Thoracic aorta (tissue), 2 donors: ENCODE data around the gene ATF6. TPM values are rescaled to one million over a fixed set of nuclear protein-coding genes. Genes with fewer than 3 reads are reported as not detected.

Experiments used
- ATAC-seq: fragments of 150-250 bp; one replicate; pipeline ENCODE4 v1.8.0; 2017; ENCODE audit warnings: low read depth; ENCODE audit not compliant: insufficient number of reproducible peaks, low FRiP score
- DNase-seq: peaks from one replicate; pipeline ENCODE4 v3.0.0-alpha.2; 2020; ENCODE audit warnings: low spot score
- H3K27ac ChIP-seq, 2 donors: fragments of 200-600 bp; sonication (generic); 1 replicate in 1 of 2; 2 replicates in 1 of 2; pipeline ENCODE4 v1.5.1; 2016; ENCODE audit warnings: mild to moderate bottlenecking in 2 of 2, moderate library complexity in 2 of 2
- H3K27me3 ChIP-seq: fragments of 200-600 bp; sonication (generic); replicated peaks from 2 replicates; pipeline ENCODE4 v1.6.0; 2016; ENCODE audit warnings: mild to moderate bottlenecking; ENCODE audit not compliant: insufficient read depth
- H3K36me3 ChIP-seq: fragments of 200-600 bp; sonication (generic); one replicate; pipeline ENCODE4 v1.5.1; 2016
- H3K4me1 ChIP-seq, 2 donors: fragments of 200-600 bp; sonication (generic); 1 replicate in 1 of 2; 2 replicates in 1 of 2; pipeline versions ENCODE4 v1.5.1 to v1.6.0; 2016; ENCODE audit warnings: low read depth in 2 of 2, mild to moderate bottlenecking in 1 of 2; ENCODE audit not compliant: control insufficient read depth in 1 of 2
- H3K4me3 ChIP-seq: fragments of 200-600 bp; sonication (generic); 2 replicates; pipeline ENCODE4 v1.5.1; 2016; ENCODE audit warnings: mild to moderate bottlenecking
- H3K9me3 ChIP-seq: fragments of 200-600 bp; sonication (generic); 2 replicates; pipeline ENCODE4 v1.5.1; 2016
- total RNA-seq, 2 donors: library from RNA; depleted of rRNA; stranded (reverse); fragments of >200 nt; gene quantifications; one replicate each; pipeline versions ENCODE4 v1.1.0 to v1.2.3, GENCODE V29; 2016
- TF ChIP-seq, protein P1 (sequence below): fragments of 200-600 bp; sonication (generic); IDR thresholded peaks from one replicate; pipeline ENCODE4 v1.5.1; 2019; ENCODE audit warnings: antibody characterized with exemption

Gene ATF6
- total RNA-seq, 2 donors from 2014 or later: 26.9 to 37.6 TPM

- Histone ChIP-seq H3K4me3 (no peak overlapping the region), H3K4me1 (peaks cover 10 to 24% of the 10 kb centered on the region in 2 donors), H3K27me3 (no peaks in the 10 kb centered on the region), H3K27ac (no peak overlapping the region), H3K9me3 (no peaks in the 10 kb centered on the region), H3K36me3 (peaks cover 5% of the 10 kb centered on the region)
- ATAC-seq (no peak), DNase-seq (no peak)
- TF ChIP-seq, protein P1, sequence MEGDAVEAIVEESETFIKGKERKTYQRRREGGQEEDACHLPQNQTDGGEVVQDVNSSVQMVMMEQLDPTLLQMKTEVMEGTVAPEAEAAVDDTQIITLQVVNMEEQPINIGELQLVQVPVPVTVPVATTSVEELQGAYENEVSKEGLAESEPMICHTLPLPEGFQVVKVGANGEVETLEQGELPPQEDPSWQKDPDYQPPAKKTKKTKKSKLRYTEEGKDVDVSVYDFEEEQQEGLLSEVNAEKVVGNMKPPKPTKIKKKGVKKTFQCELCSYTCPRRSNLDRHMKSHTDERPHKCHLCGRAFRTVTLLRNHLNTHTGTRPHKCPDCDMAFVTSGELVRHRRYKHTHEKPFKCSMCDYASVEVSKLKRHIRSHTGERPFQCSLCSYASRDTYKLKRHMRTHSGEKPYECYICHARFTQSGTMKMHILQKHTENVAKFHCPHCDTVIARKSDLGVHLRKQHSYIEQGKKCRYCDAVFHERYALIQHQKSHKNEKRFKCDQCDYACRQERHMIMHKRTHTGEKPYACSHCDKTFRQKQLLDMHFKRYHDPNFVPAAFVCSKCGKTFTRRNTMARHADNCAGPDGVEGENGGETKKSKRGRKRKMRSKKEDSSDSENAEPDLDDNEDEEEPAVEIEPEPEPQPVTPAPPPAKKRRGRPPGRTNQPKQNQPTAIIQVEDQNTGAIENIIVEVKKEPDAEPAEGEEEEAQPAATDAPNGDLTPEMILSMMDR: no peak
Observed at GRCh38 chr1:161956097-161956496, 190.0 kb downstream of the ATF6 start.

GRCh38 chr1:161956930-161957329, 190.8 kb downstream of the ATF6 start:
- ATAC-seq (no peak), DNase-seq (no peak)
- H3K4me1 ChIP-seq: peaks cover 17 to 32% of the 10 kb centered on the region in 2 donors
- no peaks in the 10 kb centered on the region for H3K9me3 ChIP-seq
- H3K27me3 ChIP-seq: no peaks in the 10 kb centered on the region
- H3K4me3 ChIP-seq: no peak overlapping the region
- peaks cover 5% of the 10 kb centered on the region for H3K36me3 ChIP-seq
- H3K27ac ChIP-seq: no peak overlapping the region
- TF ChIP-seq, protein P1: no peak

DNA sequence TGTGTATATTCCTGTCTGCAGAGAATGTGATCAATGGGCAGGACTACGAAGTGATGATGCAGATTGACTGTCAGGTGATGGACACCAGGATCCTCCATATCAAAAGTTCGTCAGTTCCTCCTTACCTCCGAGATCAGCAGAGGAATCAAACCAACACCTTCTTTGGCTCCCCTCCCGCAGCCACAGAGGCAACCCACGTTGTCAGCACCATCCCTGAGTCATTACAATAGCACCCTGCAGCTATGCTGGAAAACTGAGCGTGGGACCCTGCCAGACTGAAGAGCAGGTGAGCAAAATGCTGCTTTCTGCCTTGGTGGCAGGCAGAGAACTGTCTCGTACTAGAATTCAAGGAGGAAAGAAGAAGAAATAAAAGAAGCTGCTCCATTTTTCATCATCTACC, 192.3 kb downstream of the ATF6 start:
- Histone ChIP-seq H3K36me3 (peaks cover 5% of the 10 kb centered on the region), H3K9me3 (no peaks in the 10 kb centered on the region), H3K4me1 (peaks cover 26 to 44% of the 10 kb centered on the region in 2 donors), H3K27ac (no peak overlapping the region), H3K4me3 (no peak overlapping the region), H3K27me3 (no peaks in the 10 kb centered on the region)
- no peak for ATAC-seq
- DNase-seq: no peak
- TF ChIP-seq, protein P1: no peak

GRCh38 chr1:161962091-161962887, 196.2 kb downstream of the ATF6 start:
- Histone ChIP-seq H3K9me3 (no peaks in the 10 kb centered on the region), H3K27ac (peak overlapping the region; percentile 76 to 82), H3K36me3 (peaks cover 5% of the 10 kb centered on the region), H3K4me1 (peaks cover 22 to 35% of the 10 kb centered on the region in 2 donors), H3K27me3 (no peaks in the 10 kb centered on the region), H3K4me3 (peak overlapping the region; percentile 67)
- ATAC-seq (peak; percentile 59), DNase-seq (no peak)
- TF ChIP-seq, protein P1: no peak

DNA sequence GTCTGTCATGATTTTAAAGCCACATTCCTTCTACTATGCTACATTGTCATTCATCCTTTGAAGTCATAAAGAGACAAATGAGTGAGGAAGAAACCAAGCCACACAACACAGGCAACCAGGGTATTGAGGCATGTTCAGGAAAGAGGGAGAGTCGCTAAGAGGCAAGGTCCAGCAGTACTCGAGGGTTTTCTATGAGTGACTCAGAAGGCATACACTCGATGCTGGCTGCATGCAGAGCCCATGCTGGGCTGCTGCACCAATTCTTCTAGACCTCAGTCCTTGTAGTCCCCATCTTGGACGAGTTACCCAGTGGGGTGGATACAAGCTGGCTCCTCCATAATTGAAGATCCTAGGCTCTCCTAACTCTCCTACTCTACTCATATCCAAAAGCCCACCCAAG, 199.9 kb downstream of the ATF6 start:
- Histone ChIP-seq H3K4me3 (no peak overlapping the region), H3K36me3 (no peaks in the 10 kb centered on the region), H3K4me1 (peaks cover 28 to 43% of the 10 kb centered on the region in 2 donors), H3K27ac (no peak overlapping the region), H3K9me3 (no peaks in the 10 kb centered on the region), H3K27me3 (no peaks in the 10 kb centered on the region)
- DNase-seq (no peak), ATAC-seq (no peak)
- TF ChIP-seq, protein P1: no peak
